ENCODE results near the gene NFATC3. TPM values are rescaled to one million over a fixed set of nuclear protein-coding genes. Genes with fewer than 3 reads are reported as not detected.
A peak's percentile ranks its signal among the peaks of the same experiment; 100 is the strongest.
"Not testable (repeated sequence)": the region's sequence is repeated elsewhere in the genome, so short reads cannot be mapped to it uniquely, and the experiment has no call there.

NFATC3 gene
- total RNA-seq, 1 experiment from 2014 or later: 43.9 TPM

GRCh38 chr16:68111379-68111778 is 26.2 kb downstream of the NFATC3 start:
- no peak for DNase-seq
- H3K27ac Mint-ChIP-seq (ENCODE audit: unreplicated experiment): no peak overlapping the region
- BruUV-seq (replicated peaks): no TSS peak
- H3K4me3 Mint-ChIP-seq (ENCODE audit: unreplicated experiment): no peak overlapping the region
- Histone ChIP-seq H3K27me3 (replicated peaks; ENCODE audit: control insufficient read depth, insufficient read depth, low read length) (no peaks in the 10 kb centered on the region), H3K9me3 (peaks cover 21% of the 10 kb centered on the region), H3K4me3 (ENCODE audit: low read depth, low read length) (no peak overlapping the region), H3K4me1 (peaks cover 8% of the 10 kb centered on the region; the same call in 1 of the 2 replicates), H3K36me3 (ENCODE audit: control insufficient read depth, insufficient read depth, low read length) (no peaks in the 10 kb centered on the region)
- peaks cover 11% of the 10 kb centered on the region for H3K4me1 Mint-ChIP-seq (ENCODE audit: low read depth, unreplicated experiment)
- H3K9me3 Mint-ChIP-seq (ENCODE audit: unreplicated experiment): peaks cover 47% of the 10 kb centered on the region
- no peak for TF ChIP-seq CTCF (IDR thresholded peaks at IDR 0.05; ENCODE audit: insufficient read depth in 1 of 2, low read depth in 1 of 2, low read length in 1 of 2, severe bottlenecking in 1 of 2, unreplicated experiment in 1 of 2)
- POLR2A ChIA-PET: no interaction called here
- no peaks in the 10 kb centered on the region for H3K27me3 Mint-ChIP-seq (ENCODE audit: insufficient read depth, unreplicated experiment)
- intact Hi-C loops (cut with micrococcal nuclease; ENCODE audit: unreplicated experiment): no loop called here
- H3K36me3 Mint-ChIP-seq (ENCODE audit: insufficient read depth, unreplicated experiment): peaks cover 15% of the 10 kb centered on the region
- CTCF ChIA-PET: no interaction called here

- Mint-ChIP-seq H3K27ac (ENCODE audit: unreplicated experiment) (peak overlapping the region; percentile 23), H3K36me3 (ENCODE audit: insufficient read depth, unreplicated experiment) (peaks cover 8% of the 10 kb centered on the region), H3K9me3 (ENCODE audit: unreplicated experiment) (peaks cover 30% of the 10 kb centered on the region), H3K4me1 (ENCODE audit: low read depth, unreplicated experiment) (peaks cover 11% of the 10 kb centered on the region), H3K4me3 (ENCODE audit: unreplicated experiment) (no peak overlapping the region), H3K27me3 (ENCODE audit: insufficient read depth, unreplicated experiment) (no peaks in the 10 kb centered on the region)
- Histone ChIP-seq H3K4me3 (ENCODE audit: low read depth, low read length) (no peak overlapping the region), H3K9me3 (peaks cover 13% of the 10 kb centered on the region), H3K36me3 (ENCODE audit: control insufficient read depth, insufficient read depth, low read length) (no peaks in the 10 kb centered on the region), H3K4me1 (peaks cover 9% of the 10 kb centered on the region; the same call in 1 of the 2 replicates), H3K27me3 (replicated peaks; ENCODE audit: control insufficient read depth, insufficient read depth, low read length) (no peaks in the 10 kb centered on the region)
- intact Hi-C loops (cut with micrococcal nuclease; ENCODE audit: unreplicated experiment): no loop called here
- BruUV-seq (replicated peaks): no TSS peak
- CTCF ChIA-PET: interaction anchor here (0.6 to 1.1 kb wide), 3 partner anchors 20 to 216 kb away, joined by 3 to 7 read pairs (median 6); no protein-coding TSS in a partner anchor
- no peak for DNase-seq
- POLR2A ChIA-PET: interaction anchor here (0.9 kb wide), 1 partner anchor 16 kb away, joined by 17 read pairs; no protein-coding TSS in a partner anchor
- no peak for TF ChIP-seq CTCF (IDR thresholded peaks at IDR 0.05; ENCODE audit: insufficient read depth in 1 of 2, low read depth in 1 of 2, low read length in 1 of 2, severe bottlenecking in 1 of 2, unreplicated experiment in 1 of 2)
These were observed 28.0 kb downstream of the NFATC3 start for GRCh38 chr16:68113059-68113761.

GRCh38 chr16:68113765-68114240 is 28.6 kb downstream of the NFATC3 start:
- no peaks in the 10 kb centered on the region for H3K27me3 ChIP-seq (replicated peaks; ENCODE audit: control insufficient read depth, insufficient read depth, low read length)
- Mint-ChIP-seq H3K36me3 (ENCODE audit: insufficient read depth, unreplicated experiment) (peaks cover 6% of the 10 kb centered on the region), H3K4me3 (ENCODE audit: unreplicated experiment) (no peak overlapping the region), H3K9me3 (ENCODE audit: unreplicated experiment) (peaks cover 24% of the 10 kb centered on the region), H3K4me1 (ENCODE audit: low read depth, unreplicated experiment) (peaks cover 11% of the 10 kb centered on the region), H3K27me3 (ENCODE audit: insufficient read depth, unreplicated experiment) (no peaks in the 10 kb centered on the region), H3K27ac (ENCODE audit: unreplicated experiment) (no peak overlapping the region)
- intact Hi-C loops (cut with micrococcal nuclease; ENCODE audit: unreplicated experiment): no loop called here
- no peak for TF ChIP-seq CTCF (IDR thresholded peaks at IDR 0.05; ENCODE audit: insufficient read depth in 1 of 2, low read depth in 1 of 2, low read length in 1 of 2, severe bottlenecking in 1 of 2, unreplicated experiment in 1 of 2)
- ChIA-PET POLR2A (no interaction called here), CTCF (no interaction called here)
- BruUV-seq (replicated peaks): no TSS peak
- peaks cover 9% of the 10 kb centered on the region; the same call in 1 of the 2 replicates for H3K4me1 ChIP-seq
- peaks cover 9% of the 10 kb centered on the region for H3K9me3 ChIP-seq
- no peaks in the 10 kb centered on the region for H3K36me3 ChIP-seq (ENCODE audit: control insufficient read depth, insufficient read depth, low read length)
- DNase-seq: no peak
- no peak overlapping the region for H3K4me3 ChIP-seq (ENCODE audit: low read depth, low read length)

- H3K36me3 Mint-ChIP-seq (ENCODE audit: insufficient read depth, unreplicated experiment); H3K27me3 Mint-ChIP-seq (ENCODE audit: insufficient read depth, unreplicated experiment); H3K27ac Mint-ChIP-seq (ENCODE audit: unreplicated experiment); H3K36me3 ChIP-seq (ENCODE audit: control insufficient read depth, insufficient read depth, low read length); H3K4me3 ChIP-seq (ENCODE audit: low read depth, low read length); BruUV-seq (replicated peaks); H3K9me3 ChIP-seq; intact Hi-C loops (cut with micrococcal nuclease; ENCODE audit: unreplicated experiment); POLR2A ChIA-PET; H3K4me1 ChIP-seq; H3K4me3 Mint-ChIP-seq (ENCODE audit: unreplicated experiment); H3K27me3 ChIP-seq (replicated peaks; ENCODE audit: control insufficient read depth, insufficient read depth, low read length): not testable (repeated sequence)
- peak in 1 of 2 experiments; percentile 29 for DNase-seq
- CTCF ChIA-PET: interaction anchor here (0.6 to 0.7 kb wide), 2 partner anchors 19 to 21 kb away, joined by 3 to 5 read pairs; no protein-coding TSS in a partner anchor
- Mint-ChIP-seq H3K9me3 (ENCODE audit: unreplicated experiment) (peaks cover 13% of the 10 kb centered on the region), H3K4me1 (ENCODE audit: low read depth, unreplicated experiment) (peaks cover 11% of the 10 kb centered on the region)
These were observed 29.8 kb downstream of the NFATC3 start for GRCh38 chr16:68114939-68115338.
